Left ventricle myocardium superior (tissue), 1 donor: ENCODE data around the gene ABCD2. TPM values are rescaled to one million over a fixed set of nuclear protein-coding genes. Genes with fewer than 3 reads are reported as not detected.
"Not testable (repeated sequence)": the region's sequence is repeated elsewhere in the genome, so short reads cannot be mapped to it uniquely, and the experiment has no call there.

ENCODE experiments used
- ATAC-seq: fragments of 200-7000 bp; cut with Tn5 transposase; one replicate; pipeline ENCODE4 v1.9.1; 2020; ENCODE audit warnings: mild to moderate bottlenecking, moderate library complexity
- DNase-seq: peaks from one replicate; pipeline ENCODE4 v3.0.0-alpha.2; 2020
- intact Hi-C: fragments of 100-400 bp; cut with micrococcal nuclease; formaldehyde crosslinking; loops from one replicate; pipeline ENCODE4 v1.11.0; 2022
- total RNA-seq: library from RNA; stranded (reverse); fragmentation: NEBNext Ultra II Directional; extraction: Animal tissue kit (Norgen Biotek cat#: 25700); gene quantifications from one replicate; pipeline ENCODE4 v1.2.1, GENCODE V29; 2021
- donor health status: DM: no; HTN: yes; CAD: no; lungs with severe emphysema.

ABCD2 gene
- total RNA-seq, 1 donor from 2014 or later = 8.5 TPM

DNA sequence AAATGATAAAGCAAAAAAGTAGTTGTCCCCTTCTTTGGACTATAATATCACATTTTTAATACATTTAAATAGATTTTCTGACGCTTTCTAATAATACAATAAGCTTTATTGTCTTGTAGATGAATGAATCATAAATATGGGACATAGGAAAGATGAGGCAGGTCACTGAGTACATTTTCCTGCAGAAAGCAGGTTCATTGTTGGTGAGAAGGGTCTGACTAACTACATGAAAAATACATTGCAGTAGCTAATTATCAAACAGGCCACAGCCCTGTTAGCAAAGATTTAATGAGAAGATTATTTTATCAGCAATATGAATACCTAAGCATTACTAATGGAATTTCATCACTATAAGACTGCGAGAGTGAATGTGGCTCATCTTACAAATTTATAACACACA is 45.6 kb downstream of the ABCD2 start:
- intact Hi-C loops = no loop called here
- ATAC-seq (no peak), DNase-seq (no peak)

DNA sequence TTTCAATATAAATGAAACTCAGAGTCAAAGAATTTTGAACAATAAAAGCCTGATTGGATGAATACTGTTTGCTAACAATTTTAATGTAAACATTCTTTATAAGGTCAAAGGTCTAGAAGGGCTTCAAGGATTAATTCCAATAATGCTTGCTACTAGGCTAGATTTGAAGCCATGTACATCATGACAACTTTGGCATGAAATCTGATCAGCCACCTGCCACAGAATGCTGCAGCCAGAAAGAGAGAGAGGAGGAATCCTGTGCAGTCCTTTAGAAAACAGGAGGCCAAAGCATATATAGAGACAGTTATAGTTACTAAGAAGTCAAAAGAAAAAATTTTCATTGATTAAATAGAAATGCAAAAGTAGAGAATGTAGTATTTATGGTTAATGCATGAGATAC is 47.1 kb downstream of the ABCD2 start:
- intact Hi-C loops = no loop called here
- ATAC-seq (no peak), DNase-seq (no peak)

DNA sequence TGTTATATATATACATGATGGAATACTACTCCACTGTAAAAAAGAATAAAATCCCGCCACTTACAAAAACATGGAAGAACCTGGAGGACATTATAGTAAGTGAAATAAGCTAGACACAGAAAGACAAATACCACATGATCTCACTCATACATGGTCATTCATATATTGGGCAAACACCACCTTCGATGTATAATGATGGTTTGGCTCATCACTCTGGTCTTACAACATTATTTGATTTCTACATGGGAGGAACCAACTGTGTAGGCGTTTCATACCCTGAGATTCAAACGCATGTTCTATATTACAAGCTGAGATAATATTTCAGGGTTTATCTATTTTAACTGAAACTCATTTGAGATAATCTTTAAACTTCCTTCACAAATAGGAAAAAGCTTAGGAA is 48.3 kb downstream of the ABCD2 start:
- DNase-seq (no peak), ATAC-seq (no peak)
- intact Hi-C loops = no loop called here

DNA sequence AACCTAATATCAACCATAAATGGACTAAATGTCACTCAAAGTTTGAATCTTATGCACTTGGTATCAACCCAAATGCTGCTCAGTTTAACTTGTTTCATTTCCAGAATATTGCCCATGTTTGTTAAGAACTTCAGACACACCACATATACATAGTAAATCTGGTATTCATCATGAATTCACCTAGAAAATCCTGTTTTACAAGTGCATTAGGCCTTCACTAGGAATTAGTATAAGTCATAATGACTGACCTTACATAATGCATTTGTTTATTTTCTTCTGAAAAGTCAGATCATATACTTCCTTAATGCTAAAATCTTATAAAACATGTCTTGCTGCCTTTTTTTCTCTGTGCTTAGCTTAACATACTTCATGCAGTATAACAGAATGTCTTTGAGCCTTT is 66.1 kb downstream of the ABCD2 start:
- intact Hi-C loops = no loop called here
- no peak for DNase-seq
- ATAC-seq = no peak

DNA sequence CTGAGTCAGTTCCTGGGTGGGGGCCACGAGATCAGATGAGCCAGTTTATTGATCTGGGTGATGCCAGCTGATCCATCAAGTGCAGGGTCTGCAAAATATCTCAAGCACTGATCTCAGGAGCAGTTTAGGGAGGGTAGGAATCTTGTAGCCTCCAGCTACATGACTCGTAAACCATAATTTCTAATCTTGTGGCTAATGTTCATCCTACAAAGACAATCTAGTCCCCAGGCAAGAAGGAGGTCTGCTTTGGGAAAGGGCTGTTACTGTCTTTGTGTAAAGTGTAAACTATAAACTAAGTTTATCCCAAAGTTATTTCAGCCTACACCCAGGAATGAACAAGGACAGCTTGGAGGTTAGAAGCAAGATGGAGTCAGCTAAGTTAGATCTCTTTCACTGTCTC is 75.4 kb downstream of the ABCD2 start:
- intact Hi-C loops, DNase-seq, ATAC-seq: not testable (repeated sequence)

DNA sequence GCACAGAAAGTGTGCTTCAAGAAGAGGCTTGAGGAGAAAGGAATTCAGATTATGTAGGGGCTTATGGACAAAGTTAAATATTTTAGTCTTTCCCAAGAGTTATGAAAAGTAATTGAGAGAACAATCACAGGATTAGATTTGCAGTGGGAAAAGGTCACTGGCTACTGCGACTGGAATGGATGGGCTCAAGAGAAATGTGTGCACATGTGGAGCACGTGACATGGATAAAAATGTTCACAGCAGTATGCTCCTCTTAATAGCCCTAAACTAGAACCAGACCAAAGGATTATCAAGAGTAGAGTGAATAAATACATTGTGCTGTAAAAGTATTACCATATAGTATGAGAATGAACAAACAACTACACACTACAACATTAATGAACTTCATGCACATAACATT is 78.1 kb downstream of the ABCD2 start:
- ATAC-seq (no peak), DNase-seq (no peak)
- intact Hi-C loops = no loop called here

DNA sequence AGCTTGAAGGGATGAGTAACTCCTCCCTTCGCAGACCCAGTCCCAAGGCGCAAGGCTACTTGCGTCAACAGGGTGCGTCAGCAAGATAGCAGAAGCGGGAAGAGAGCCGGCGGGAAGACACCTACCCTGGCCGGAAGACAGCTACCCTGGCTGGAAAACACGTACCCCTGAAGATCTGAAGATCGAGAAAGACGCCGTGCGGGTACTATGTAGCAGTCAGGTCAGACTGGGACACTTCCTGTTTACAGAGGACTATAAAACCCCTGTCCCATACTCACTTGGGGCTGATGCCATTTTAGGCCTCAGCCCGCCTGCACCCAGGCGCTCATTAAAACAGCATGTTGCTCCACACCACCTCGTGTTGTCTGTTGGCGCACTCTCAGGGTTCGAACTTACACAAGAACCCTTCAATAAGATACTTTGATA is 80.9 kb downstream of the ABCD2 start:
- DNase-seq (no peak), ATAC-seq (no peak)
- intact Hi-C loops = no loop called here

DNA sequence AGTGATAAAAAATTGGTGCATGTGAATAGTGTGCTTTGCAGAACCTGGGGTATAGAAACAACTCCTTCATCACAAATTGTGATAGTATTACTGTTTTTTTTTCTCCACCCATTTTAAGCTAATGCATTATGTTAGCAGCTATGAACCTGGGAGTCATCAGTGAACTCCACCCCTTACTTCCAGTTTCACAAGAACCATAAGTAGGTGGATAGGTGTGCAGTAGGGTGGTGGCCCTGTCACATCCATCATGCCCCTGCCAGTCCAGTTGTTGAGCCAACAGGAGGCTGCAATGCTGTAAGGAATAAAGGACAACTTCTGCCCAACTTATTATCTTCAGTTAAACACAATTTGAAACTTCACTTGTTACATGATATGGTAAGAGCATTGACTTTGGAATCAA is 85.7 kb downstream of the ABCD2 start:
- intact Hi-C loops = no loop called here
- DNase-seq (no peak), ATAC-seq (no peak)

DNA sequence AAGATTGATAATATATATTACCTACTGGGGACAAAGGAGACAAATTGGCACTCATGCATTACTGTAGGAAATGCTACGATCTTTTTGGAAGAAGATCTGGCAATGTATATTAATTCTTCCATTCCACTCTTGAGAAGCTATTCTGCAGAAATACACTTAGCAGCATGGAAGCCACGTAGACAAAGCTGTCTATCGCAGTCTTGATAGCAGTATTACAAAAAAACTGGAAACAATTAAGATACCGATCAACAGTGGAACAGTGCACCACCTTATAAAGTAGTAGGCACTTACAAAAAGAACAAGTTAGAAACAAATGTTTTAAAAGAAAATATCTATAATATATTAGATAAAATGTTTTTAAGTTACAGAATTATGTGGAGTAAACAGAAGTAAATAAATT is 87.2 kb downstream of the ABCD2 start:
- no peak for DNase-seq
- intact Hi-C loops = no loop called here
- ATAC-seq = no peak

DNA sequence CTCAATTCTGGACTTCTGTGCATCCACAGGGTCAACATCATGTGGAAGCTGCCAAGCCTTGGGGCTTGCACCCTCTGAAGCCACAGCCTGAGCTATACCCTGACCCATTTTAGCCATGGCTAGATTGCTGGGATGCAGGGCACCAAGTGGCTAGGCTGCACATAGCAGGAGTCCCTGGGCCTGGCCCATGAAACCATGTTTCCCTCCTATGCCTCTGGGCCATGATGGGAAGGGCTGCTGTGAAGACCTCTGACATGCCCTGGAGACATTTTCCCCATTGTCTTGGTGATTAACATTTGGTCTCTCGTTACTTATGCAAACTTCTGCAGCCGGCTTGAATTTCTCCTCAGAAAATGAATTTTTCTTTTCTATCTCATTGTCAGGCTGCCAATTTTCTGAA is 92.6 kb downstream of the ABCD2 start:
- DNase-seq (no peak), ATAC-seq (no peak)
- intact Hi-C loops = no loop called here

DNA sequence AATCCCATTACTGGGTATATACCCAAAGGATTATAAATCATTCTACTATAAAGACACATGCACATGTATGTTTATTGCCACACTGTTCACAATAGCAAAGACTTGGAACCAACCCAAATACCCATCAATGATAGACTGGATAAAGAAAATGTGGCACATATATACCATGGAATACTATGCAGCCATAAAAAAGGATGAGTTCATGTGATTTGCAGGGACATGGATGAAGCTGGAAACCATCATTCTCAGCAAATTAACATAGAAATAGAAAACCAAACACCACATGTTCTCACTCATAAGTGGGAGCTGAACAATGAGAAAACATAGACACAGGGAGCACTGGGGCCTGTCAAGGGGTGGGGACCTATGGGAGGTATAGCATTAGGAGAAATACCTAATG is 97.4 kb downstream of the ABCD2 start:
- DNase-seq, ATAC-seq, intact Hi-C loops: not testable (repeated sequence)

DNA sequence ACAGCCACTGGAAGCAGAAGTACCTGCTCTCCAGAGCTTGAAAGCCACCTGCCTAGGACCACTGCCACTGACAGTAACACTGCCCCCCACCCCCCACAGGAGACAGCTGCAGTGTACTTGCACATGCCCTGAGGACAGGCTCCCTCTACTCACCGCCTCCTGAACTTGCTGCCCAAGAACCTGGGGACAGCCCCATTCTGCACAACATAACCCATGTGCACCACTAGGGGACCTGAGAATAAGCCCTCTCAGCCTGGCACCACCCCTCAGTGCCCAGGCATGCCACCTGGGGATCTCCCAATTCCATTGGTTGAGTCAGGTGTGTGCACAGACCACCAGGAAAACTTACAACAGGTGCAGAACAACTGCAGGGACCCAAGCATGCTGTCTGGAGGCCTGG is 109.6 kb downstream of the ABCD2 start:
- DNase-seq (no peak), ATAC-seq (no peak)
- intact Hi-C loops = no loop called here

DNA sequence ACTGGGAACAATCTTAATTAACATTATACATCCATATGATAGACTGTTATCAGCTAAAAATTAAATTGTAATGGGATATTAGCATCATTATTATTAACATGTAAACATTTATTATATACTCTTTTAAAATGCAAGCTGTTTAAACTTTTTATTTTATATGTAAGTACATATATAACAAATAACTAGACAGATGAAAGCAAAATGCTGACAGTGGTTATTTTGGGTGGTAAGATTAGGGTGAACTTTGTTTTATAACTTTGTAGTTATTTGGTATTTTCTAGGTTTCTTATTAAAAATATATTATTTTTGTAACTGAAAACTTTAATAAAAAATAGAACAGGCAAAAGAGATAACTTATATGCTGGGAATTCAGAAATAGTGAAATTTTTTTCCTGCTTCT is 114.0 kb downstream of the ABCD2 start:
- DNase-seq (no peak), ATAC-seq (no peak)
- intact Hi-C loops = no loop called here

DNA sequence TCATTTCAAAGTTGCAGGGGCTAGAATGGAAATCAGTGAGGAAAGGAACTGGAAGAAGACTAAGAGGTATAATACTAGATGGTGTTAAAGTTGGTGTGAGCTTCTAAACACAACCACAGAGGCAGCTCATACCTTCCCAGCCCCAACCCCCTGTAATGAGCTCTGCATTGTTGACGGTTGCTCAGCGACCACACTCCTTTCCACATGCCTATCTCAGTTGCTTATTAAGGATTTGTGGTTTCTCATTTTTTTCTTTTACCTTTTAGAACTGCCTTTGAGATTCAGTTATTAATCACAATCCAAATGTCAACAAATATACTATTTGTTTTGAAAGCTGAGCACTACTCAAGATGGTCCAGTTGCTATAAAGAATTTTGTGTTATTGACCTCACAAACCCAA is 114.6 kb downstream of the ABCD2 start:
- intact Hi-C loops = no loop called here
- ATAC-seq = no peak
- DNase-seq = no peak

DNA sequence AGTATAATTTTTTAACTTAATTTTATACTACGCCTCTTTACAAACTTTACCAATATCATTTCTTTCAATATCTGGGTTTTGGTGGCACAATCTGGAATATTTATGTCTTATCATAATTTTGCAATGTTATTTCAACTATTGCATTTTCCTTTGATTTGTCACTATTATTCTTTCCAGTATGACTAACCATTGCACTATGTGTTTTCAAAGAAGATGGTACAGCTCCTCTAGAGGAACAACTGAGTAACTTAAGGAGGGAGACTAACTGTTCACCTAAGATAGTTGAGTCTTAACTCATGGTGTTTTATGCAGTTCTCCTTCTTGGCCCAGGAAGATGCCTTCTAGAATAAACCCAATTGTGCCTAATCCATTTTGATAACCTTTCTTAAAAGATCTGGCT is 116.2 kb downstream of the ABCD2 start:
- ATAC-seq (no peak), DNase-seq (no peak)
- intact Hi-C loops = no loop called here

DNA sequence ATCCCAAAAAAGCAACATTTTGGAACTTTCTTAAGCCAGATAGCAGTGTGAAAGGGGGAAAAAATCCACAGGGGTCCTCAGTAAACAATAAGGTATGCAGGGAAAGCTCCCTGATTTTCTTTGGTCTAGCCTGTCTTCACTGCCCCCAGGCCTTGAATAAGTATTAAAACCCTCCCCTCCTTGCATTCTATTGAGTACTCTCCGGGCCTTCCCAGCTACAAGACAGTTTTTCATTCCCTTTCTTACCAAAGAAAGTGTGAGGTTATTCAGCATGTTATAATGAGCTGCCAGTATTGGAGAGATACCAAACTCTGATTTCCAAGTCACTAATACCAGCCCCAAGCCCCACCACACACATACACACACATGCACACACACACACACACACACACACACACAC is 116.9 kb downstream of the ABCD2 start:
- DNase-seq = no peak
- intact Hi-C loops = no loop called here
- ATAC-seq = no peak

Other genes starting within 250 kb of the ABCD2 start
- gene KIF21A, start 176.7 kb downstream of the ABCD2 start, total RNA-seq = 55.3 TPM